ENCODE measurements around the gene KRTAP3-3. TPM values are rescaled to one million over a fixed set of nuclear protein-coding genes. Genes with fewer than 3 reads are reported as not detected.

The KRTAP3-3 gene
- total RNA-seq, 1 donor from 2014 or later, result not detected

DNA sequence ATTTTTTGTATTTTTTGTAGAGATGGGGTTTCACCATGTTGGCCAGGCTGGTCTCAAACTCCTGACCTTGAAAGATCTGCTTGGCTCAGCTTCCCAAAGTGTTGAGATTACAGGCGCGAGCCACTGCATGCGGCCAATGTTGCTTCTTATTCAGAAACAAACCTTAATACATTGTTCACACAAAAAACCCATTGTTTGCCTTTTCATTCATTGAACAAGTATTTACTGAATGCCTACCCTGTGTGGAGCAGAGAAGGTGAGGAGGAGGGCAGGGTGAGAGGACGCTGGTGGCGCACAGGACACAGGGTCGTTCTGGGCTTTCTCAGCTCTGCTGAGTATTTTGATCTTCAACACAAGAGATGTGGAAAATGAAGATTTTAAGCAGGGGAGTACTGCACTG, 48.5 kb downstream of the KRTAP3-3 start:
- H3K27ac Mint-ChIP-seq (ENCODE audit: unreplicated experiment), result no peak overlapping the region
- no peaks in the 10 kb centered on the region for H3K36me3 Mint-ChIP-seq (ENCODE audit: low read depth)
- no peak overlapping the region for H3K4me3 Mint-ChIP-seq
- H3K4me1 Mint-ChIP-seq, result peaks cover 21% of the 10 kb centered on the region
- no peak for TF ChIP-seq CTCF (conservative IDR thresholded peaks at IDR 0.05)
- H3K9me3 Mint-ChIP-seq, result no peaks in the 10 kb centered on the region
- DNase-seq (ENCODE audit: low read depth, low spot score), result no peak
- H3K27me3 Mint-ChIP-seq (ENCODE audit: low read depth), result peaks cover 2% of the 10 kb centered on the region

DNA sequence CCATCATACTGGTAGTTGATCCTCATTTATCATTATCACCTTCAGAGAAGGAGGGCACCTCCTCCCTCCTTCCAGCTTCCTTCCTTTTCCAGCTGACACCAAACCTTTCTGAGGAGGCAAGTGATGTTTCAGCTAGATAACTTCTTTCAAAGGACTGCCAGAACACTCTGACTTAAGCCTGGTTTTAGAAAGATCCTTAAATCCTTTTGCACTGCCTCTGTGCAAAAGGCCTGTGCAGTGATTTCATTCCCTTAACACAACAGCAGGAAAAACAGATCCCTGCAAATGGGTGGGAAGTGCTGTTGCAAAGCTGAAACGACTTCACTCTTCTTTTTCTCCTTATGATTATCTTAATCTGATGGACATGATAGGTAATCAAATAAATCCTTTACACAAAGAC, 49.4 kb downstream of the KRTAP3-3 start:
- no peak for DNase-seq (ENCODE audit: low read depth, low spot score)
- Mint-ChIP-seq H3K9me3 (no peaks in the 10 kb centered on the region), H3K4me1 (peaks cover 19% of the 10 kb centered on the region), H3K36me3 (ENCODE audit: low read depth) (no peaks in the 10 kb centered on the region), H3K27me3 (ENCODE audit: low read depth) (peaks cover 2% of the 10 kb centered on the region), H3K27ac (ENCODE audit: unreplicated experiment) (no peak overlapping the region), H3K4me3 (no peak overlapping the region)
- TF ChIP-seq CTCF (conservative IDR thresholded peaks at IDR 0.05), result no peak

Other genes with a start within 250 kb of the KRTAP3-3 start
- not detected in 2 replicates for gene KRT25, start 238.8 kb downstream of the KRTAP3-3 start, total RNA-seq
- gene KRT26, start 222.0 kb downstream of the KRTAP3-3 start, total RNA-seq, result not detected in 2 replicates
- not detected in 2 replicates for gene KRT27, start 211.6 kb downstream of the KRTAP3-3 start, total RNA-seq
- gene KRT28, start 194.2 kb downstream of the KRTAP3-3 start, total RNA-seq, result not detected in 2 replicates
- gene KRT10, start 171.6 kb downstream of the KRTAP3-3 start, total RNA-seq, result 33.2 and 39.1 TPM in 2 replicates
- not detected in 2 replicates for gene KRT12, start 126.9 kb downstream of the KRTAP3-3 start, total RNA-seq
- gene KRT20, start 108.9 kb downstream of the KRTAP3-3 start, total RNA-seq, result not detected in 2 replicates
- not detected in 2 replicates for gene KRT23, start 56.5 kb downstream of the KRTAP3-3 start, total RNA-seq
- not detected in 2 replicates for gene KRT39, start 27.2 kb downstream of the KRTAP3-3 start, total RNA-seq
- gene KRT40, start 9.8 kb downstream of the KRTAP3-3 start, total RNA-seq, result not detected in 2 replicates
- gene KRTAP3-2, start 5.7 kb upstream of the KRTAP3-3 start, total RNA-seq, result not detected in 2 replicates
- gene KRTAP3-1, start 15.0 kb upstream of the KRTAP3-3 start, total RNA-seq, result not detected in 2 replicates
- gene KRTAP1-5, start 33.0 kb upstream of the KRTAP3-3 start, total RNA-seq, result not detected in 2 replicates
- gene KRTAP1-4, start 36.0 kb upstream of the KRTAP3-3 start, total RNA-seq, result not detected in 2 replicates
- not detected in 2 replicates for gene KRTAP1-3, start 40.7 kb upstream of the KRTAP3-3 start, total RNA-seq
- gene KRTAP1-1, start 47.3 kb upstream of the KRTAP3-3 start, total RNA-seq, result not detected in 2 replicates
- gene KRTAP2-1, start 53.2 kb upstream of the KRTAP3-3 start, total RNA-seq, result not detected in 2 replicates
- gene KRTAP2-2, start 61.1 kb upstream of the KRTAP3-3 start, total RNA-seq, result not detected in 2 replicates
- not detected in 2 replicates for gene KRTAP2-3, start 66.0 kb upstream of the KRTAP3-3 start, total RNA-seq
- not detected in 2 replicates for gene KRTAP2-4, start 71.7 kb upstream of the KRTAP3-3 start, total RNA-seq
- gene KRTAP4-7, start 90.0 kb upstream of the KRTAP3-3 start, total RNA-seq, result not detected in 2 replicates
- gene KRTAP4-8, start 104.0 kb upstream of the KRTAP3-3 start, total RNA-seq, result not detected in 2 replicates
- gene KRTAP4-16, start 108.0 kb upstream of the KRTAP3-3 start, total RNA-seq, result not detected in 2 replicates
- gene KRTAP4-9, start 111.2 kb upstream of the KRTAP3-3 start, total RNA-seq, result not detected in 2 replicates
- gene KRTAP4-11, start 124.2 kb upstream of the KRTAP3-3 start, total RNA-seq, result not detected in 2 replicates
- gene KRTAP4-12, start 130.0 kb upstream of the KRTAP3-3 start, total RNA-seq, result not detected in 2 replicates
- gene KRTAP4-6, start 146.4 kb upstream of the KRTAP3-3 start, total RNA-seq, result not detected in 2 replicates
- gene KRTAP4-5, start 155.7 kb upstream of the KRTAP3-3 start, total RNA-seq, result not detected in 2 replicates
- gene KRTAP4-4, start 166.6 kb upstream of the KRTAP3-3 start, total RNA-seq, result not detected in 2 replicates
- gene KRTAP4-3, start 174.1 kb upstream of the KRTAP3-3 start, total RNA-seq, result not detected in 2 replicates
- gene KRTAP4-2, start 184.1 kb upstream of the KRTAP3-3 start, total RNA-seq, result not detected in 2 replicates
- gene KRTAP4-1, start 190.7 kb upstream of the KRTAP3-3 start, total RNA-seq, result not detected in 2 replicates
- not detected in 2 replicates for gene KRTAP9-1, start 195.7 kb upstream of the KRTAP3-3 start, total RNA-seq
- gene KRTAP9-2, start 232.5 kb upstream of the KRTAP3-3 start, total RNA-seq, result not detected in 2 replicates
- gene KRTAP9-3, start 238.3 kb upstream of the KRTAP3-3 start, total RNA-seq, result not detected in 2 replicates
- gene KRTAP9-8, start 243.8 kb upstream of the KRTAP3-3 start, total RNA-seq, result not detected in 2 replicates

All from neural crest cell (in vitro differentiated cells).